HepG2 (cell line): ENCODE measurements around the gene GLUD1. TPM values are rescaled to one million over a fixed set of nuclear protein-coding genes. Genes with fewer than 3 reads are reported as not detected.
"Not testable (repeated sequence)": the region's sequence is repeated elsewhere in the genome, so short reads cannot be mapped to it uniquely, and the experiment has no call there.

Source experiments
- ATAC-seq: fragments of 200-7000 bp; cut with Tn5 transposase; 3 replicates; pipeline ENCODE4 v1.9.1; 2020; ENCODE audit warnings: mild to moderate bottlenecking, moderate library complexity
- BruUV-seq: library from RNA; stranded (reverse); fragments of 400-500 nt; replicated peaks from 2 replicates; lab custom pipeline; 2021; lab: Mats Ljungman, UMichigan
- CTCF ChIA-PET: fragments of 300-600 bp; formaldehyde crosslinking; extraction: SDS; loops from one replicate; lab custom pipeline; 2021; ENCODE audit warnings: low total read pairs, inconsistent platforms, low intra/inter-chr PET ratio; lab: Yijun Ruan, JAX
- POLR2A ChIA-PET: fragments of 350-600 bp; sonication (Branson Sonifier 250); formaldehyde crosslinking; loops from one replicate; lab custom pipeline; 2020; ENCODE audit warnings: antibody characterized with exemption, inconsistent platforms; lab: Yijun Ruan, JAX
- DNase-seq: peaks from one replicate; pipeline ENCODE4 v3.0.0-alpha.2; 2015; ENCODE audit warnings: low spot score
- FAIRE-seq: peaks from 3 replicates; lab custom pipeline; 2011; peaks lifted over from hg19 to GRCh38; lab: Jason Lieb, UNC
- H2AFZ ChIP-seq: one replicate; pipeline ENCODE4 v1.6.1; 2011; ENCODE audit warnings: low read length, inconsistent platforms
- H3K27ac ChIP-seq: fragments of 300-600 bp; 3 replicates; pipeline ENCODE4 v1.8.0; 2011; ENCODE audit warnings: mixed run types, mild to moderate bottlenecking, mixed read lengths, low read length, inconsistent platforms; ENCODE audit not compliant: insufficient read depth; ENCODE audit errors: extremely low read length
- H3K27me3 ChIP-seq, 2 experiments: fragments of 200-600 bp in 1 of 2; 2 replicates in 1 of 2; 3 replicates in 1 of 2; pipeline versions ENCODE4 v1.6.0 to v1.8.0; 2011; ENCODE audit warnings: low read length in 2 of 2, mild to moderate bottlenecking in 2 of 2, moderate library complexity in 2 of 2, inconsistent platforms in 1 of 2; ENCODE audit not compliant: insufficient read depth in 2 of 2, control insufficient read depth in 1 of 2
- H3K36me3 ChIP-seq, 2 experiments: fragments of 200-600 bp in 1 of 2; replicated peaks in 1 of 2; 2 replicates in 1 of 2; 3 replicates in 1 of 2; pipeline versions ENCODE4 v1.5.1 to v1.8.0; 2011; ENCODE audit warnings: low read length in 2 of 2, inconsistent platforms in 1 of 2; ENCODE audit not compliant: insufficient read depth in 2 of 2, control insufficient read depth in 1 of 2
- H3K4me1 ChIP-seq: 2 replicates; pipeline ENCODE4 v1.5.1; 2012; ENCODE audit warnings: low read length, inconsistent platforms; ENCODE audit not compliant: insufficient read depth
- H3K4me2 ChIP-seq: 2 replicates; pipeline ENCODE4 v1.6.0; 2011; ENCODE audit warnings: low read depth, low read length, inconsistent platforms
- H3K4me3 ChIP-seq, 3 experiments: fragments of 200-600 bp in 1 of 3; sonication (generic), shearing (Covaris generic) in 1 of 3; replicated peaks in 1 of 3; 2 replicates each; pipeline ENCODE4 v1.5.1; 2011 to 2016; ENCODE audit warnings: low read length in 3 of 3, inconsistent platforms in 2 of 3, low read depth in 2 of 3, mild to moderate bottlenecking in 2 of 3, control low read depth in 1 of 3, mixed read lengths in 1 of 3; ENCODE audit not compliant: insufficient read depth in 1 of 3
- H3K79me2 ChIP-seq: one replicate; pipeline ENCODE4 v1.6.1; 2011; ENCODE audit warnings: low read length, inconsistent platforms; ENCODE audit not compliant: insufficient read depth
- H3K9ac ChIP-seq: 2 replicates; pipeline ENCODE4 v1.6.0; 2011; ENCODE audit warnings: mild to moderate bottlenecking, low read depth, low read length, inconsistent platforms; ENCODE audit not compliant: insufficient read depth
- H3K9me3 ChIP-seq: 2 replicates; pipeline ENCODE4 v1.5.1; 2012; ENCODE audit warnings: mild to moderate bottlenecking, low read length
- H4K20me1 ChIP-seq: 2 replicates; pipeline ENCODE4 v1.6.0; 2011; ENCODE audit warnings: inconsistent platforms, mild to moderate bottlenecking, low read length, moderate library complexity; ENCODE audit not compliant: insufficient read depth
- WGBS: methylation state at CpG from one replicate; pipeline ENCODE4 v1.1.6; 2017; ENCODE audit warnings: low lambda C conversion rate; 5-methylcytosine and 5-hydroxymethylcytosine counted together
- in situ Hi-C: cut with HindIII; loops from 2 replicates; pipeline ENCODE4 v1.10.0; 2017; ENCODE audit warnings: low pct_unique_long_range_greater_than_20kb; ENCODE audit not compliant: extremely low pct_ligation_motif_present
- intact Hi-C: fragments of 100-400 bp; cut with micrococcal nuclease; formaldehyde crosslinking; loops from one replicate; pipeline ENCODE4 v1.10.0; 2022; ENCODE audit not compliant: unreplicated experiment
- polyA plus RNA-seq, 8 experiments: library from polyadenylated mRNA; depleted of rRNA in 3 of 8; stranded (reverse) in 7 of 8; unstranded in 1 of 8; fragments of >200 nt; fragmentation: Illumina TruSeq in 4 of 8; extraction: Trizol in 4 of 8; gene quantifications; 2 replicates each; pipeline versions ENCODE4 v1.2.1 to v1.2.3, GENCODE V29; 2011 to 2016; ENCODE audit warnings: low read depth in 4 of 8, missing spikeins in 1 of 8, mixed read lengths in 1 of 8; ENCODE audit not compliant: insufficient read depth in 1 of 8
- total RNA-seq, 5 experiments: library from RNA; depleted of rRNA; stranded (reverse); fragments of >200 nt; fragmentation: Illumina TruSeq; extraction: Trizol; gene quantifications; 2 replicates each; pipeline ENCODE4 v1.2.3, GENCODE V29; 2016; ENCODE audit warnings: low read depth in 1 of 5

Gene GLUD1
- total and polyA plus RNA-seq, 2 of the 13 experiments (the other 11 are each of a cell fraction or from before 2014, with no cell fraction given), result 301 to 798 TPM

- BruUV-seq, DNase-seq, H4K20me1 ChIP-seq, H2AFZ ChIP-seq, ATAC-seq, intact Hi-C loops, H3K79me2 ChIP-seq, POLR2A ChIA-PET, H3K4me3 ChIP-seq, H3K27ac ChIP-seq, in situ Hi-C loops, H3K36me3 ChIP-seq, H3K9me3 ChIP-seq, H3K9ac ChIP-seq, H3K4me1 ChIP-seq, H3K27me3 ChIP-seq, FAIRE-seq, H3K4me2 ChIP-seq, CTCF ChIA-PET: not testable (repeated sequence)
- WGBS, result 37% methylated on average over 5 of the region's 5 CpGs
Observed at GRCh38 chr10:87025285-87025958, 69.2 kb downstream of the GLUD1 start.

- H3K36me3 ChIP-seq, H3K9me3 ChIP-seq, intact Hi-C loops, H3K27ac ChIP-seq, DNase-seq, H3K79me2 ChIP-seq, in situ Hi-C loops, H3K9ac ChIP-seq, H3K27me3 ChIP-seq, H3K4me2 ChIP-seq, H3K4me1 ChIP-seq, BruUV-seq, H4K20me1 ChIP-seq, CTCF ChIA-PET, POLR2A ChIA-PET, H2AFZ ChIP-seq, H3K4me3 ChIP-seq, FAIRE-seq, ATAC-seq: not testable (repeated sequence)
- WGBS, result no CpG with 5 or more reads among the region's 9 CpGs
Observed at GRCh38 chr10:87020056-87020455, 74.6 kb downstream of the GLUD1 start, which contains the start of gene FAM25A. Gene FAM25A (plus strand): TSS chr10:87020294. CDS start chr10:87020325, 31 bp downstream.

- H3K9me3 ChIP-seq, intact Hi-C loops, FAIRE-seq, H3K9ac ChIP-seq, H2AFZ ChIP-seq, H3K27ac ChIP-seq, ATAC-seq, BruUV-seq, H3K4me1 ChIP-seq, POLR2A ChIA-PET, H3K79me2 ChIP-seq, H4K20me1 ChIP-seq, DNase-seq, in situ Hi-C loops, H3K36me3 ChIP-seq, H3K4me2 ChIP-seq, H3K4me3 ChIP-seq, H3K27me3 ChIP-seq, CTCF ChIA-PET: not testable (repeated sequence)
- WGBS, result no CpG with 5 or more reads among the region's 1 CpG
Observed at GRCh38 chr10:87019504-87019903, 75.1 kb downstream of the GLUD1 start.
